ENCODE data around the gene GABRG3. TPM values are rescaled to one million over a fixed set of nuclear protein-coding genes. Genes with fewer than 3 reads are reported as not detected.

The GABRG3 gene
- total RNA-seq, 1 experiment from 2014 or later, result 0.15 TPM

- no peak for DNase-seq
- Histone ChIP-seq H3K79me1 (ENCODE audit: insufficient read depth, low read depth, low read length, poor library complexity, severe bottlenecking) (no peaks in the 10 kb centered on the region), H3K9ac (ENCODE audit: extremely low read depth, insufficient read length, low read length) (no peak overlapping the region), H2BK120ac (ENCODE audit: low read depth, low read length, poor library complexity, severe bottlenecking) (no peak overlapping the region), H3K27me3 (ENCODE audit: insufficient read depth, low read length) (no peaks in the 10 kb centered on the region), H3K18ac (ENCODE audit: insufficient read length, low read depth, low read length) (no peak overlapping the region), H3K14ac (ENCODE audit: insufficient read depth, low read length) (no peak overlapping the region), H2BK12ac (ENCODE audit: insufficient read length, low read depth, low read length) (no peak overlapping the region), H4K8ac (replicated peaks; ENCODE audit: insufficient read length, low read depth, low read length) (no peak overlapping the region), H3K4ac (ENCODE audit: low read depth, low read length) (no peak overlapping the region), H3K23me2 (ENCODE audit: insufficient read length, low read depth, low read length, poor library complexity, severe bottlenecking) (no peaks in the 10 kb centered on the region), H3K4me2 (ENCODE audit: insufficient read depth, insufficient read length, low read length) (no peak overlapping the region), H3K4me1 (ENCODE audit: insufficient read depth, low read length) (peaks cover 2% of the 10 kb centered on the region; the same call in 1 of the 2 replicates), H3K56ac (ENCODE audit: insufficient read length, low read depth, low read length) (no peak overlapping the region), H2AFZ (ENCODE audit: low read length) (no peak overlapping the region), H3K23ac (ENCODE audit: insufficient read length, low read depth, low read length) (no peak overlapping the region), H3T11ph (ENCODE audit: low read length) (no peak overlapping the region), H3K9me3 (ENCODE audit: control insufficient read depth, low read depth, low read length) (no peaks in the 10 kb centered on the region), H4K91ac (ENCODE audit: insufficient read length, low read depth, low read length) (no peak overlapping the region), H3K79me2 (ENCODE audit: insufficient read depth, low read length) (no peaks in the 10 kb centered on the region), H2BK20ac (ENCODE audit: low read depth, low read length, poor library complexity, severe bottlenecking) (no peak overlapping the region), H2AK5ac (ENCODE audit: insufficient read length, low read length) (no peak overlapping the region), H3K27ac (ENCODE audit: insufficient read length, low read depth, low read length) (no peak overlapping the region), H2BK5ac (ENCODE audit: insufficient read length, low read length) (no peak overlapping the region), H4K20me1 (ENCODE audit: control insufficient read depth, insufficient read depth, insufficient read length) (no peaks in the 10 kb centered on the region), H4K5ac (ENCODE audit: insufficient read length, low read depth, low read length) (no peak overlapping the region), H2BK15ac (ENCODE audit: low read depth, low read length) (no peak overlapping the region)
- TF ChIP-seq, protein P1, sequence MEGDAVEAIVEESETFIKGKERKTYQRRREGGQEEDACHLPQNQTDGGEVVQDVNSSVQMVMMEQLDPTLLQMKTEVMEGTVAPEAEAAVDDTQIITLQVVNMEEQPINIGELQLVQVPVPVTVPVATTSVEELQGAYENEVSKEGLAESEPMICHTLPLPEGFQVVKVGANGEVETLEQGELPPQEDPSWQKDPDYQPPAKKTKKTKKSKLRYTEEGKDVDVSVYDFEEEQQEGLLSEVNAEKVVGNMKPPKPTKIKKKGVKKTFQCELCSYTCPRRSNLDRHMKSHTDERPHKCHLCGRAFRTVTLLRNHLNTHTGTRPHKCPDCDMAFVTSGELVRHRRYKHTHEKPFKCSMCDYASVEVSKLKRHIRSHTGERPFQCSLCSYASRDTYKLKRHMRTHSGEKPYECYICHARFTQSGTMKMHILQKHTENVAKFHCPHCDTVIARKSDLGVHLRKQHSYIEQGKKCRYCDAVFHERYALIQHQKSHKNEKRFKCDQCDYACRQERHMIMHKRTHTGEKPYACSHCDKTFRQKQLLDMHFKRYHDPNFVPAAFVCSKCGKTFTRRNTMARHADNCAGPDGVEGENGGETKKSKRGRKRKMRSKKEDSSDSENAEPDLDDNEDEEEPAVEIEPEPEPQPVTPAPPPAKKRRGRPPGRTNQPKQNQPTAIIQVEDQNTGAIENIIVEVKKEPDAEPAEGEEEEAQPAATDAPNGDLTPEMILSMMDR (conservative IDR thresholded peaks at IDR 0.05), result no peak
- Mint-ChIP-seq H3K36me3 (ENCODE audit: insufficient read depth in 1 of 3, low read depth in 3 of 3) (peaks cover 0 to 6% (median 0%) of the 10 kb centered on the region in 3 experiments; a peak in 2 of 7 replicates), H3K4me1 (peaks cover 15% of the 10 kb centered on the region in 2 experiments), H3K27me3 (ENCODE audit: low read depth) (no peaks in the 10 kb centered on the region; the same call in 1 of the 2 replicates), H3K27ac (no peak overlapping the region), H3K4me3 (no peak overlapping the region), H3K9me3 (peaks cover 3 to 6% of the 10 kb centered on the region in 2 experiments; a peak in 3 of 5 replicates)
- no CpG with 5 or more reads among the region's 1 CpG for WGBS (ENCODE audit: extremely low coverage, insufficient read length, low lambda C conversion rate)
Observed at GRCh38 chr15:27094235-27094634, 123.3 kb downstream of the GABRG3 start.
